Endothelial cell of umbilical vein (primary cell): ENCODE results near the gene WNT9B.

Experiments
- CTCF ChIP-seq, 2 donors: IDR thresholded peaks; 1 replicate in 1 of 2; 2 replicates in 1 of 2; pipeline ENCODE4 v1.5.1; 2011; ENCODE audit warnings: low read length in 2 of 2, mild to moderate bottlenecking in 2 of 2, moderate library complexity in 2 of 2, control low read depth in 1 of 2, inconsistent platforms in 1 of 2, low read depth in 1 of 2; ENCODE audit not compliant: insufficient read depth in 1 of 2; ENCODE audit errors: extremely low read depth in 1 of 2
- EZH2 ChIP-seq: IDR thresholded peaks from 2 replicates; pipeline ENCODE4 v1.6.1; 2012; ENCODE audit warnings: borderline replicate concordance, low read depth, mild to moderate bottlenecking, moderate library complexity, low read length, inconsistent platforms; ENCODE audit not compliant: severe bottlenecking
- MAX ChIP-seq: IDR thresholded peaks from 2 replicates; pipeline ENCODE4 v1.6.1; 2011; ENCODE audit not compliant: insufficient read depth, insufficient read length
- MYC ChIP-seq: IDR thresholded peaks from one replicate; pipeline ENCODE4 v1.6.1; 2011; ENCODE audit warnings: mild to moderate bottlenecking, low read depth, low read length
- POLR2A ChIP-seq: IDR thresholded peaks from 2 replicates; pipeline ENCODE4 v1.6.1; 2012; ENCODE audit warnings: low read depth, mild to moderate bottlenecking, control low read depth, low read length
- POLR2AphosphoS5 ChIP-seq: IDR thresholded peaks from 2 replicates; pipeline ENCODE4 v1.6.1; 2012; ENCODE audit warnings: low read depth, mild to moderate bottlenecking, control low read depth, low read length, moderate library complexity; ENCODE audit not compliant: insufficient read depth

GRCh38 chr17:46811978-46812583 is 39.3 kb upstream of the WNT9B start:
- TF ChIP-seq POLR2A (no peak), POLR2AphosphoS5 (no peak), EZH2 (no peak), MYC (no peak), CTCF (IDR thresholded peaks at IDR 0.05; ENCODE audit: extremely low read depth in 1 of 2, insufficient read depth in 1 of 2, low read depth in 1 of 2, low read length in 2 of 2) (no peak), MAX (no peak)
